Transverse colon (tissue), 3 donors: ENCODE measurements around the gene CST7.

Experiments used
- POLR2A ChIP-seq: fragments of 450-650 bp; IDR thresholded peaks from one replicate; pipeline ENCODE4 v1.6.1; 2016; ENCODE audit warnings: antibody characterized with exemption, mild to moderate bottlenecking, moderate library complexity
- TF ChIP-seq, protein P1 (sequence below), 5 experiments: fragments of 200-600 bp in 3 of 5; fragments of 450-650 bp in 2 of 5; sonication (generic) in 3 of 5; IDR thresholded peaks; 1 replicate in 2 of 5; 2 replicates in 3 of 5; pipeline ENCODE4 v1.5.1; 2016 to 2017; ENCODE audit warnings: antibody characterized with exemption in 5 of 5, inconsistent platforms in 3 of 5, mild to moderate bottlenecking in 2 of 5, moderate library complexity in 1 of 5

GRCh38 chr20:24910461-24910860, 38.6 kb upstream of the CST7 start:
- TF ChIP-seq, protein P1, sequence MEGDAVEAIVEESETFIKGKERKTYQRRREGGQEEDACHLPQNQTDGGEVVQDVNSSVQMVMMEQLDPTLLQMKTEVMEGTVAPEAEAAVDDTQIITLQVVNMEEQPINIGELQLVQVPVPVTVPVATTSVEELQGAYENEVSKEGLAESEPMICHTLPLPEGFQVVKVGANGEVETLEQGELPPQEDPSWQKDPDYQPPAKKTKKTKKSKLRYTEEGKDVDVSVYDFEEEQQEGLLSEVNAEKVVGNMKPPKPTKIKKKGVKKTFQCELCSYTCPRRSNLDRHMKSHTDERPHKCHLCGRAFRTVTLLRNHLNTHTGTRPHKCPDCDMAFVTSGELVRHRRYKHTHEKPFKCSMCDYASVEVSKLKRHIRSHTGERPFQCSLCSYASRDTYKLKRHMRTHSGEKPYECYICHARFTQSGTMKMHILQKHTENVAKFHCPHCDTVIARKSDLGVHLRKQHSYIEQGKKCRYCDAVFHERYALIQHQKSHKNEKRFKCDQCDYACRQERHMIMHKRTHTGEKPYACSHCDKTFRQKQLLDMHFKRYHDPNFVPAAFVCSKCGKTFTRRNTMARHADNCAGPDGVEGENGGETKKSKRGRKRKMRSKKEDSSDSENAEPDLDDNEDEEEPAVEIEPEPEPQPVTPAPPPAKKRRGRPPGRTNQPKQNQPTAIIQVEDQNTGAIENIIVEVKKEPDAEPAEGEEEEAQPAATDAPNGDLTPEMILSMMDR (IDR thresholded peaks at IDR 0.05) = no peak
- TF ChIP-seq POLR2A = no peak
